ENCODE measurements around the gene TBCEL.
"Not testable (repeated sequence)": the region's sequence is repeated elsewhere in the genome, so short reads cannot be mapped to it uniquely, and the experiment has no call there.

TBCEL gene

GRCh38 chr11:121023848-121024751, at the start of gene TBCEL:
TBCEL (plus strand) TSS chr11:121024102; CDS start chr11:121045691, 21,589 bp downstream.
- DNase-seq (ENCODE audit: low spot score), result peak; percentile 83

GRCh38 chr11:120974466-120974865, 49.4 kb upstream of the TBCEL start:
- no peak for DNase-seq (ENCODE audit: low spot score)

- DNase-seq (ENCODE audit: low spot score), result no peak
Observed at GRCh38 chr11:120974965-120975364, 48.9 kb upstream of the TBCEL start.

- no peak for DNase-seq (ENCODE audit: low spot score)
Observed at GRCh38 chr11:120977266-120978137, 46.4 kb upstream of the TBCEL start.

- DNase-seq (ENCODE audit: low spot score), result no peak
Observed at GRCh38 chr11:120978701-120979100, 45.2 kb upstream of the TBCEL start.

GRCh38 chr11:120985718-120986569, 38.0 kb upstream of the TBCEL start:
- peak; percentile 15 for DNase-seq (ENCODE audit: low spot score)

GRCh38 chr11:120988603-120989002, 35.3 kb upstream of the TBCEL start:
- DNase-seq (ENCODE audit: low spot score), result no peak

GRCh38 chr11:120991830-120992686, 31.8 kb upstream of the TBCEL start:
- no peak for DNase-seq (ENCODE audit: low spot score)

GRCh38 chr11:120994091-120994859, 29.6 kb upstream of the TBCEL start:
- DNase-seq (ENCODE audit: low spot score), result no peak

GRCh38 chr11:120995184-120995583, 28.7 kb upstream of the TBCEL start:
- no peak for DNase-seq (ENCODE audit: low spot score)

GRCh38 chr11:120996973-120997372, 26.9 kb upstream of the TBCEL start:
- DNase-seq (ENCODE audit: low spot score), result no peak

GRCh38 chr11:120998581-120998980, 25.3 kb upstream of the TBCEL start:
- no peak for DNase-seq (ENCODE audit: low spot score)

- DNase-seq (ENCODE audit: low spot score), result no peak
Observed at GRCh38 chr11:121004206-121004840, 19.6 kb upstream of the TBCEL start.

- DNase-seq (ENCODE audit: low spot score), result no peak
Observed at GRCh38 chr11:121006922-121007321, 17.0 kb upstream of the TBCEL start.

GRCh38 chr11:121008551-121008950, 15.4 kb upstream of the TBCEL start:
- no peak for DNase-seq (ENCODE audit: low spot score)

- DNase-seq (ENCODE audit: low spot score), result no peak
Observed at GRCh38 chr11:121012091-121012490, 11.8 kb upstream of the TBCEL start.

- DNase-seq (ENCODE audit: low spot score), result no peak
Observed at GRCh38 chr11:121018746-121019145, 5.2 kb upstream of the TBCEL start.

- DNase-seq (ENCODE audit: low spot score), result not testable (repeated sequence)
Observed at GRCh38 chr11:121021718-121022117, 2.2 kb upstream of the TBCEL start.

GRCh38 chr11:121024989-121025388, 1.1 kb downstream of the TBCEL start:
- DNase-seq (ENCODE audit: low spot score), result no peak

GRCh38 chr11:121029153-121029552, 5.3 kb downstream of the TBCEL start:
- no peak for DNase-seq (ENCODE audit: low spot score)

Data from globus pallidus (tissue), 1 donor.